Activated T-cell treated with anti-CD3 and anti-CD28 coated beads for 4 hours (primary cell): Measurements from ENCODE around the gene RARG.

ENCODE experiments used
- DNase-seq: peaks from one replicate; pipeline ENCODE4 v3.0.0-alpha.2; 2020

The RARG gene

DNA sequence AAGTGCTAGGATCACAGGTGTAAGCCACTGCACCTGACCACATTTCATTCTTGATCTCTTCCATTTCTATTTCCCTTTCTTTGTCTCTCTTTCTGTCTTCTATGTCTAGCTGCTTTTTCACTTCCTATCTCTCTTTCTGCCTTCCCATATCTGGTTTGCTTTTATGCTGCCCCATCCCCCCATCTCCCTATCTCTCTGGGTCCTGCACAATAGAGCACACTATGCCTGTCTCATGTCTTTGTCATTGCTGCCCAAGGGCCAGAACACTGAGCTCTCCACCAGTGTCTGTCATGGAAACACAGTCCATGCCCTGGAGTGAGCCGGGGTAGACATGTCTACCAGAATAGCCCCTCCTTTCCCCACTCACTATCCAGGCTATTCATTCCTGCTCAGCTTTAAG, 12.3 kb upstream of the RARG start:
- no peak for DNase-seq

DNA sequence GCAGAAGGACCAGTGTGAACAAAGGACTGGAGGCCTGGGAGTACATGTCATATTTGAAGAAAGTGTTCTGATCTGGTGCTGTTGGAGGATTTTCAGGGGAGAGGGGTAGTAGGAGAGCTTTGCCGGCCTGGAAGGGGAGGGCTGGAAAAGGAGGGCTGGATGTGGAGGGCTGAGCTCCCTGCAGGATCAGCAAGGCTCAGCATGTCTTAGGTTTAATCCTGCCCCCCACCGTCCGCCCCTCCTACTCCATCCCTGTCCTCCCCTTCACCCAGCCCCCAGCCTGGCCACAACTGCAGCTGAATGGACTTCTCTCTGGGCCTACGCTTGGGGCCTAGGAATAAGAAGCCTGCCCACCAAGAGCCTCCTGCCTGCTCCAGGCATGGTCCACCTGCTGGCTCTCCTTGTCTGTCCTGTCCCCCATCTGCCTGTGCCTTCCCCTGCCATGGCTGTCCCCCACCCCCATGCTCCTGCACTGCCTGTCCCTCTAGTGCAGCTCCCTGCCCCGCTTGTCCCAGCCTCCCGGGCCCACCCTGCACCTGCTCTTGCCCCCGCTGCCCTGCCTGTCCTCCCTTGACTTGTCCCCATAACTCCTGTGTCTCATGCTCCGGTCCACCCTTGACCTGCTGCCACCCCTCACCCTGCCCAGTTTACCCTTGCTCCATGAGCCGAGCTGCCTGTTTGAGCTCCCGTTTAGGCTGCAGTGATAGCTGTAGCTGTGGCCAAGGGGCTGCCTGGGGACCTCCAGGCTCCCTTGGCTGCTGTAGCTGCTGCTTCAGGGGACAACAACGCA, 9.8 kb upstream of the RARG start:
- DNase-seq, result no peak

DNA sequence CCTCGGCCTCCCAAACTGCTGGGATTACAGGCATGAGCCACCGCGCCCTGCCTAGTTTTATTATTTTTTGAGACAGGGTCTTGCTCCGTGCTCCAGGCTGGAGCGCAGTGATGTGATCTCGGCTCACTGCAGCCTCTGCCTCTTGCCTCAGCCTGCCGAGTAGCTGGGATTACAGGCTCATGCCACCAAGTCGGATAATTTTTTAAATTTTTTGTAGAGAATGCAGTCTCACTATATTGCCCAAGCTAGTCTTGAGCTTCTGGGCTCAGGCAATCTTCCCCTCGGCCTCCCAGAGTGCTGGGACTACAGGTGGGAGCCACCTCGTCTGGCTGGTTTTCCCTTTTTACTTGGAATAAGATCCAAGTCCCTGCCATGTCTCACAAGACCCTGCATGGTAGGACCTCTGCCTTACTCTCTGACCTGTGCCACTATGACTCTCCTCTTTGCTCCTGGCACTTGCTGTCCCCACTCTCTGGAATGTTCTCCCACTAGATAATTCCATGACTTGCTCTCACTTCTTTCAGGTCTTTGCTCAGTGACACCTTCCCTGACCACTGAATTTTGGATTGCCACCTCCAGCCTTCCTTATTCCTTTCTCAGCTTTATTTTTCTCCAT, 7.7 kb upstream of the RARG start:
- DNase-seq, result no peak

DNA sequence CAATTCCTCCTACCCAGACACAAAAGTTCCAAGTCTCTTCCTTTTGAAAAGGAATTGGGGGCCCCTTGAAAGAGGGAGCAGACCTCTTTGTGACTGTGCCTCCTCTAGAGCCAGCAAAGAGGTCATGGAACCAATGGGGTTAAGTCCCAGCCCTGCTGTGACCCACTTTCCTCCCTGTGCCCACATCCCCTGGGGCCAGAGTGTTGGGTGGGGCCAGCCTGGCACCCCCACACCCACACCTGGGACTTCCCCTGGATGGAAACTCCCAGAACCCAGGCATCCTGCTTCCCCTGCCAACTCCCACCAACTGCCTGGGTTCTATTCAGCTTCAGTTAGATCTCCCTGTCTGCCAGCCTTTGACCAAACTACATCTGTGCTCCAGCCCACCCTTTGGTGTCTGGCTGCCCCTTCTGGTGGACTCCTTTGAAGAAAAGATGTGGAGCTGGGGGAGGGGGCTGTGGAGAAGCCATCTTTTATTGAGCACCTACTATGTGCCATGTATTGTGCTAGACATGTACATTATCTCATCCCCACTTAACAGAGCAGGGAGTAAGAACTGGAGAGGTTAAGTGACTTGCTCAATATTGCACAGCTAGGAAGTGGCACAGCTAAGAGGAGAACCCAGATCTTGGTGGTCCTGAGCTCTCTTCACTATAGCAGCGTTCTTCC, 4.6 kb upstream of the RARG start:
- DNase-seq, result no peak

DNA sequence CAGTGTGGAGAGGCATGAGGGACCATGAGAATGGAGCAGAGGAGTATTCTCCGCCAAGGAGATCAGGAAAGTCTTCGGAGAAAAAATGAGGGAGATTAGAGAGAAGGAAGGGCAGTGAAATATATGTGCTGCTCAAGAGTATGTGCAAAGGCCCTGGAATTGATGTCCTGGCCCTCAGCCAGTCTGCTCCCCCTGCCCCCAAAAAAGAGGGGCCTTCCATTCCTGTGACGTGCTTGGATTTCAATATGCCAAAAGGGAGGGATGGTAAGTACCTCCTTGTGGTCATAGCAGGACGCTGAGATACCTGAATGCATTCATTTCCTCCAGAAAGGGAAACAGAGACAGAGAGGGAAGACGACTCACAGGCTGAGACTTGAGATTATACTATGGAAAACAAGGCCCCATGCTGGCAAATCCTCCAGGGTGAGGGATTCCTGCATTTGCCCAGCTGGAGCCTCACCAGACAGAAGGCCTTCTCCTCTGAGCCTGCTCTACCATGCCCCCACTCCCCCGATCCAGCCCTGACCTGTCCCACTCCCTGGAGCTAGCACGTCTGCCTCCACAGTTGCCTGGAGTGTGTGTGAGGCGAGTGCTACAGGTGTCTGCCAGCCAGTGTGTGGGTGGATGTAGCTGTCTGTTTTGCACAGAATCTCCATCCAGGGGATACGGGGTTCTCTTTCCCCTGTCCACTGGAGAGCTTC, 3.9 kb upstream of the RARG start:
- no peak for DNase-seq

DNA sequence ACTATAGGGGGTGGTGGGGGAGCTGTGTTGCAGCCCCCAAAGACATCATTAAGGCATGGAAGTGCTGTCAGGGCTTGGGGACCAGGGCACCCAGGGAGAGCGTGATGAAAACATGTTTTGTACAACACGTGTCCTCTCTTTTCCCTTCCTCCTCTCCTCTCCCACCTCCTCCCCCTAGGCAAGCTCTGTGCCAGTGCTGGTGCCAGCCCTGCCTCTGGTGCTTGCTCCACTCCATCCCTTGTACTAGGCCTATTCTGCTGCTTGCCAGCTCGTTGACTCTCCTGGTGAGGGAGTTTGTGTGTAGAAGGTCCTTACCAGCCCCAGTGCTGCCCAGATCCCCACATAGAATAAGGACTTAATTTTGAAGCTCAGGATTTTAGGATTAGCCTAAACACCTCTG, 3.2 kb upstream of the RARG start:
- no peak for DNase-seq

DNA sequence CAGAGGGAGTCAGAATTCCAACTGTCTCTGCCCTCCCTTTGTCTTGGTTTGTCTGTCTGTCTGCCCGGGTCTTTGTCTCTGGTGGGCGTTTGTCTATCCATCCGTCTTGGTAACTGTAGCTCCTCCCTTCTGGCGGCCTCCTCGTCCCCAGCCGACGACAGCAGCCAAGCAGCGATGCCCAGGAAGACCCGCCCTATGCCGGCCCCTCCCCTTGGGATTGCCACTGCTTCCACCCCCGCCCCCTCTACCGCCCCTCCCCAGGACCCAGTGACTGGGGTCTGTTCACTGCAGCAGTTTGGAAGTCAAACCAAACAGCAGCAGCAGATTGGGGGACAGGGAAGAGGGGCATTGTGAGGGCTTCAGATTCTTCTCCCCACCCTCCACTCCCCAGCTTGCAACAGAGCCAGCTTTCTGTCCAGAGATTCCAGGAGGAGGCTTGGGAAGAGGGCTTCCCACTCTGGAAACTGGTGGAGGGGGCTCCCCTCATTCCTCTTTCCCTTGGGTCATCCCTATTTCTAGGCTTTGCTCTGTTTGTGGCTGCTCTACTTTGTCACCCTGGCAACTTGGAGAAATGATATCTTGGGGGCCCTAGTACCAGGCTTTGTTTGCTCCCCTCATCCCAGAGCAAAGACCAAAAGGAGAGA, 2.4 kb upstream of the RARG start:
- DNase-seq, result no peak

DNA sequence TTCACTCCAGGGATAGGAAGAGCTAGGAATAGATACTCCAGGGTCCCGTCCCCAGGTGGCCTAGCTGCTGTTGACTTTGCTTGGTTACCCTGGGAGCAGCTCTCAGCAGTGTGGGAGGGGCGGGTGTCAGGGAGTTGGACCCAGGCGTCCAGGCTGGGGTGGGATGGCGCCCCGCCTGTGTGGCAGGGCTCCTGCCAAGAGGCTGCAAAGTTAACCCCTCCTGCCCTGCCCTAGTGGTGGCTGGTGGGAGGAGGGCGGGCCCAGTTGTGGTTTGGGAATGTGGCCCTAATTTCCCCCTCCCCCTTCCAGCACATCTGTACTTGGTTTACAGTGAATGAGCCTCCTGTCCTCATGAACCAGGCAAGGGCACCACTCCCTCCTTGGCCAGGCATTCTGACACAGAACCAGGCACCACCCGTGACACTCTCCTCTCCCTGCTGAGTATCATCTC, 1.7 kb upstream of the RARG start:
- no peak for DNase-seq

DNA sequence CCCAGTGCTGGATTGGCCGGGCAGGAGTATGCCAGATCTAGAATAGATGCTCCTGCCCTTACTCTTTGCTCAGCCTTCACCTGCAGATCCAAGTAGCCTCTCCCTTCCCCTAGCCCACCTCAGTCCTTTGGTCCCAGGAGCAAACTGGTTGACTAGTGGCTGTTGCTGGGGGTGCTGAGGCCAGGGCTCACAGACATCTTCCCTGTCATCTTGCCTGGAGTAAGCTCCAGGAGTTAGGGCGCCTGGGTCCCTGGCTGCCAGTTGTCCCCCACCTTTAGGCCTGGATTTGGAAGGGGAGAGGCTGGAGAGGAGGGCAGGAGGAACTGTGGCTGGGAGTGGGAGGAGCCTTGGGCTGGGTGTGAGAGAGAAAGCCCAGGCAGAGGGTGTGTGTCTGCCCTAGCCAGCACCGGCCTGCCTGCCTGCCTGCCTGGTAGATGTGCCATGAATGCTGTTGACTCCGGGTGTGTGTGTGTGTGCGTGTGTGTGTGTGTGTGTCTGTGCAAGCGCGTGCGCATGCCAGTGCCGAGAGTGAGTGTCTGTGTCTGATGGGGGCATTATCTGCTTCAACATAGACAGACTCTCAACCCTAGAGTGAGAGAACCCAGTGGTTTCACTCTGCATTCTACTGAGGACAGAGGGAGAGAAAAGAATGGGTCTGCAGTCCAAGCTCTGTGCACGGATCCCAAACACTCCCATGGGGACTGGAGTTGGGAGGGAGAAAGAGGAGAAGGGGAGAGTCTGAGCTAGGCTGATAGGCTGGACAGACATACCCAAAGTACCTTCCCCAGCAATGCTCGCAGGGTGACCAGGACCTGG, 845 bp upstream of the RARG start:
- DNase-seq, result no peak

DNA sequence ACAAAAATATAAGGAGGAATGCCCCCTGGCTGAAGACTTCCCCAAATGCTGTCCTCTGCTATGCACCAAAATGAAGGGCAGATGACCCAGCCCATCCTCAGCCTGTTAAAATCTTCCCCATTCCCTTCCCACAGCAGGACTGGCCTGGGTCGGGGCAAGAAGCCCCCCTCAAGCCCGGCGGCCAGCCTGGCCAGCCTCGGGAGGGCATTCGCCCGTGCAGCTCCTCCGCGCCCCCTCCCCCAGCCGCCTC, 413 bp downstream of the RARG start:
- DNase-seq, result no peak

DNA sequence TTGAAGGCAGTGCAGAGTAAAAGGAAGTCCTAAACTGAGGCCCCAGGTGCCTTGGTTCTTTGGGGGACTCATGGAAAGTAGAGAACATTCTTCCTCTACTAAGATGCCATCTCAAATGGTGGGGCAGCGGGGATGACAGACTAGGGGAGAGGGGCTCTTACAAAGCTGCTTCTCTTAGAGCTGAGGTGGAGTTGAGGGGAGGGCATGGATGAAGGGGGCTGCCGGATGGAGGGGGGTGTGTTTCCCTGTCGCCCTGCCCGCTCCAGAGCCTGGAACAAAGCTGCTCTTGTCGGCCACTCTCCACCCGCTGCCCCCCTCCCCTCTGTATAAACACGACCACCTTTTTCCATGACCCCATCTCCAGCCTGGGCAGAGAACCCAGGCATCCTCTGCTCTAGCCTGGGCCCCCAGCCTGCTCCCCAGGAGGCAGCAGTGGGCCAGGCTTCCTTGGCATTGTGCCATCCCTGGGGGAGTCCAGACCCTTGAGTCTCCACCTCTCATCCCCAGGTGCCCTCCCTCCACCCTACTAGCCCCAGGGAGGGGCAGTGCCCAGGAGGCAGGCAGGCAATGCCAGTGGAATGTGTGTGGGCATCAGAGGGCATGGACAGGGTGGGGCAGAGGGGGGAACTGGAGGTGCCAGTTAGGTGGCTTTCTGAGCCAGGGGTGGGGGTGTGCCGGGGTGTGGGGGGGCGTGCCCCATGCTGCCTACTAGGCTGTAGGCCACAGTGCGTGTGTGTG, 1.7 kb downstream of the RARG start:
- DNase-seq, result no peak

DNA sequence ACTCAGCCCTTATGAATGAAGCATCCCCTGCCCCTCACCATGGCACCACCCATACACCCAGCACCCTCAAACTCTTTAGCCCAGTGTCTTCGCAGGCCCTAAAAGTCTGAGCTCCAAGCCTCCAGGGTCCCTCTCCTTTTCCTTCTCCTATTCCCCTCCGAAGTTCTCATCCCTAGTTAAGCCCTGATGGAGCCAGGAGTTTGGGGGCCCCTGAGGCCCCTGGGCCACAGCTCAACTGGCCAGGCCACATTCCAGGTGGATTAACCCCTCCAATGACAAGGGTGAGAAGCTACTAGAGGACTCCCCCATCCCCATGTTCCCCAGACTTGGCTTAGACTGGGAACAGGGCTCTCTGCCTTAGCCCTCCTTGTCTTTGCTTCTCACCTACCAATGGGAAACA, 2.6 kb downstream of the RARG start:
- no peak for DNase-seq

DNA sequence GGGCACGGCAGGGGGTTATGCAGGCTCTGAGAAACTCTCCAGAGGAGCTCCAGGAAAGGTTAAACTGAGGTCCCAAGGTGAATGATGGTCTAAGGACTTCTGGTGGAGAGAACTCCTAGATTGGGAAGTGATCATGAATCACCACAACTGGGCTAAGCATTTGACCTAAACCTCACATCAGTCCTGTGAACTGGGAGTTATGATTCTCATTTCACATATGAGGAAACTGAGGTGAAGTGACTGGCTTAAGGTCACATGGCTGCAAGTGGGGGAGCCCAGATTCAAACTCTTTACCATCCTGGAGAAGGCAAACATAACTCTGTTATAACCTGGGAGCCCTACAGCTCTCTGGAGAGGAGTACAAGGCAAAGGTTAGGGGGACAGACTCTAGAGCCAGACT, 4.2 kb downstream of the RARG start:
- DNase-seq, result no peak

DNA sequence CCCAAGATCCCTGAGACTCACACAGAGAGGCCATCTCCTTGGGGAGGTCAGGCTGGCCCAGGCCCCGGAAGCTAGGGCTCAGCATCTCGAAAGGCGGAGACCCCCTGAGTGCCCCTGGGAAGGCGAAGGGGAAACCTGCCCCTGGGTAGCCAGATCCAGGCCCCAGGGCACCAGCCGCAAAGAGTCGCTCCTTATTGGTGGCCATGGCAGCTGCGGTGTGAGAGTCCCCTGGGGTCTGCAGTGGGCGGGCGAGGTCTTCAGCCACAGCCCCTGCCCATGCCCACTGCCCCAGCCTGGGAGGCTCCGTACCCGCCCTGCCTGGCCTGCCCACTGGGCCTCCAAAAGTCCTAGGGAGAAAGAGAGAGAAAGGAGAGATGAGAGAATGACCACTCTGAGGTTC, 4.7 kb downstream of the RARG start:
- DNase-seq, result no peak

DNA sequence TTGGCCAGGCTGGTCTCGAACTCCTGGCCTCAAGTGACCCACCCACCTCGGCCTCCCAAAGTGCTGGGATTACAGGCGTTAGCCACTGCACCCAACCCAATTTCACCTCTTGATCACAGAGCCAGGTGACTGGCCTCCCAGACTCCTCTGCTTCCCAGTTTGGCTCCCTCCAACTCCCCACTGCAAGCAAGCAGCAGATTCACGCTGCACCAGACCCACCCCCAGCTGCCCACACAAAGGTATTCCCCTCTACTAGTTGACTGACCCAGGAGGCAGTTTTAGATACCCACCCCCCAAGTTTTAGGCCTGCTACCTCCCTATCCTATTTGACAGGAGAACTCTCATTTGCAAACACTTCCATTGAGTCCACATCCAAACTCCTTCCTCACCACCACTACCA, 5.2 kb downstream of the RARG start:
- no peak for DNase-seq

DNA sequence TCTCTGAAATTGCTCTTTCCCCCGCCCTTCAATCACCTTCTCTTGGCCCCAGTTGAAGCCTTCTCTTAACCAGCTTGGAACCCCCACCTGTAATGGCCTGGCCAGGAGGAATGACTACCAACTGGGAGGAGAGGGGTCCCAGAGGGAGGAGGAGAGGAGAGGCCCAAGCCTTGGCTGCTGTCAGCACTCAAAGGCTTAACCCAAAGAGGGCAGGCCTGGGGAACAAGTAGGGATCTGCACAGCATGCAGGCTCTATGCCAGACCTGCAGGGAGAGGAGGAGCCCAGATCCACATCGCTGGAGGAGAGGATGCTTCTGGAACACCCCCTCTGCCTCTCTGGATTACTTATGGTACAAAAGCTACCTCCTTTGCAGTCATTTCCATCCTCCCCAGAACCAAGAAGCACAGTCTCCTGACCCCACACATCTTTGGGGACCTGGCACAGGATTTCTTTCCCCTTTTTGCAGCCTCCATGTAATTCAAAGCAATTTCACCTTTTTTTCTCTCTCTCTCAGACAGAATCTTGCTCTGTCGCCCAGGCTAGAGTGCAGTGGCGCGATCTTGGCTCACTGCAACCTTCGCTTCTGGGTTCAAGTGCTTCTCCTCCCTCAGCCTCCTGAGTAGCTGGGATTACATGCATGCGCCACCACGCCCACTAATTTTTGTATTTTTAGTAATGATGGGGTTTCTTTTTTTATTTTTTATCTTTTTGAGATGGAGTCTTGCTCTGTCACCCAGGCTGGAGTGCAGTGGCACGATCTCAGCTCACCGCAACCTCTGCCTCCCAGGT, 6.2 kb downstream of the RARG start:
- DNase-seq, result no peak

DNA sequence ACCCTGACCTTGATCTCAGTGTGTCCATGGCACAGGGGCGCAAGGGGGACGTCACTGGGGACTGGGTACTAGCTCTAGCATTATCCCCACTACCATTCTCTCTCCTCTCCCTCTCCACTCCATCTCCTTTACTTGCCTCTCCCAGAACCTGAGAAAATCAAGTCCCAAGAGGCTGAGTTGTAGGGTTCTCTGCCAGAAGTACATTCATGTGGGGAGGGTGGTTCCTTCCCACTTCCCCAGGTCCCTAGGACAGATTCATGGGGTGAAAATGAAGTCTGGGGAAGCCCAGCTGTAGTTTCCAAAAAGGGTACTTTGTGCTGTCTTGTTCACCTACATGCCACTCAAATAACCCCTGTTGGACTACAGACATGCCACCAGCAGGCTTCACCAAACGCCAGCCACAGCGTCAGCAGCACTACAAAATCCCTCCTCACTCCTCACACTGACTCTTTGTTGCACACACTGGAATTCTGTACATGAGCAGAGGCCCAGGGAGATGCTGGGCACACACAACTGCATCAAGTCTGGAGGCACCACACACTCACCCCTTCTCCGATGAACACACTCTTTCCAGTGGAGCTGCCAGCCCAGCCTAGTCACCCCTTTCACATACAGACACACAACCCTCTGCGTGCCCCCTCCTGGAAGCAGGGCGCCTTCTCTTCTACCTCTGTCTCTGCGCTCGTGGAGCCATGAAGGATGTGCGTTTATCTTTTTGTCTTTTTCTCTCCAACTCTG, 6.9 kb downstream of the RARG start:
- no peak for DNase-seq

DNA sequence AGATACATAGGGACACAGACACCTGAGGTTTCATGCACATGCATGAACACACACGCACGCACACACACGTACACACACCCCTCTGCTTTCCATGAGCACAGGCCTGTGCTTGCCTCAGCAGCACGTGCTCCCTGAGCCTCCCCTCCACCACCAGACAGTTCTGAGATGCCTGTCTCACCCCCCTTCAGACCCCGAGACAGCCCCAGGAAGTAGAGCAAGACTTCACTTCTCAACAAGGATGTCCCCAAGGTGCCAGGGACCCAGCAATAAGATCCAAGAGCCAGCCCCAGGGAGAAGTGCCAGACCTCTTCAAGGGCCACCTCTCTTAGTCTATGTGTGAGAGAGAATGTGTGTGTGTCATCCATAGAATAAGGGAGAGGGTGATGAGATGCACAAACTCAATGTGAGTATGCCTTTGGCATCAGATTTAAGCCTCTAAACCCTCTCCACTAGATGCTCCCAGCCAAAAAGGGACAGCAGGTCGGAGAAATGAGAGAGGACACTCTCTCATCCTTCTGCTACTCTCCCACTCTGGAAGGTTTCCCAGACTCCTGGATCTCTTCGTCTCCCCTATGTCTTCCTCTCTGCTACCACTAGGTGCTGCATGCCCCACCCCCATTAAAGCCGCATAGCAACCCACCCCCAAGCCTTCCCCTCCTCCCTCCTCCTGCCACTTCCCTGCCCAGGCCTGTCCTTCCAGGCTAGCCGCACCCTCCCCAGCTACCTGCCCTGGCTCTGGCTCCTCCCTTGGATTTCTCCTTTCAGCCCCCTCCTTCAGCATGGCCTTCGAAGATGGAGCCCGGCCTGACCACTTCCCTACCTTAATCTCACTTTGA, 7.7 kb downstream of the RARG start:
- DNase-seq, result no peak

DNA sequence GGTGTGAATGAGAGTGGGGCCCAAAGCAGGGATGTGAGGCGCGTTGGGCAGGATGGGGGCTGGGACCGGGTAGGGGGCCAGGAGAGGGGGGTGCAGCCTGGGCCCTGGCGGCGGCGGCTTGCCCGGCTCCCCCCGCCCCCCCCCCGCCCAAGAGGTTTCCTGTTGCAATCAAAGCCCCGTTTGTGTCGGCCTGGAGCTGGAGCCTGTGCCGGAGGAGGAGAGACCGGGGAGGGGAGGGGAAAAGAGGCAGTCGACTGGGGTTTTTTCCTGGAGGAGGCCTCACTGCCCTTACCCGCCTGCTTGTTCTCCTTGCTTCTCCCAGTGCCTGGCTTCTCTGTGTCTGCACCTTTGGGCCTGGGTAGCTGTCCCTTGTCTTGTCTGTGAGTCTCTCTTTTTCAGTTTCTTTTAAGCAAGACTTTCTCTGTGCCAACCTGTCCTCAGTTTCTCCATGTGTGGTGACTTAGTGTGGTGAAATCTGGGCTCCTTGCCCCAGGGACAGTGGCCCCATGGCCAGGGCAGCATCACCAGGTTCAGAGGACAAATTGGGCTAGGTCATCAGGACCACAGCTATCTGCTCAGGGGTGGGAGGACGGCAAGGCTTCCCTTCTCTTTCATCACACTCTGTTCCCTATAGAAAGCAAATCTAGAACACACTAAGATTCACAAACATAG, 8.5 kb downstream of the RARG start:
- DNase-seq, result no peak
